HEK293T (cell line): ENCODE data around the gene ZNF483.

ENCODE experiments used
- BHLHE40 ChIP-seq: fragments of 450-650 bp; IDR thresholded peaks from 2 replicates; pipeline ENCODE4 v1.6.1; 2016; ENCODE audit warnings: mild to moderate bottlenecking, moderate library complexity, borderline replicate concordance
- CTBP1 ChIP-seq: fragments of 450-650 bp; IDR thresholded peaks from 2 replicates; pipeline ENCODE4 v1.6.1; 2016; ENCODE audit warnings: borderline replicate concordance
- ELF4 ChIP-seq: fragments of 450-650 bp; IDR thresholded peaks from 2 replicates; pipeline ENCODE4 v1.6.1; 2017; ENCODE audit warnings: antibody characterized with exemption
- FOXK2 ChIP-seq: fragments of 450-650 bp; IDR thresholded peaks from 2 replicates; pipeline ENCODE4 v1.6.1; 2016; ENCODE audit warnings: mild to moderate bottlenecking
- FOXM1 ChIP-seq: fragments of 450-650 bp; IDR thresholded peaks from 2 replicates; pipeline ENCODE4 v1.6.1; 2017; ENCODE audit warnings: mild to moderate bottlenecking, borderline replicate concordance
- HDGF ChIP-seq: fragments of 450-650 bp; IDR thresholded peaks from 2 replicates; pipeline ENCODE4 v1.6.1; 2017; ENCODE audit warnings: antibody characterized with exemption, borderline replicate concordance
- L3MBTL2 ChIP-seq: fragments of 450-650 bp; conservative IDR thresholded peaks from 2 replicates; pipeline ENCODE4 v1.6.1; 2016; ENCODE audit warnings: mild to moderate bottlenecking
- LEF1 ChIP-seq: fragments of 450-650 bp; IDR thresholded peaks from 2 replicates; pipeline ENCODE4 v1.6.1; 2017; ENCODE audit warnings: mild to moderate bottlenecking, borderline replicate concordance
- SP1 ChIP-seq: fragments of 450-650 bp; IDR thresholded peaks from 2 replicates; pipeline ENCODE4 v1.6.1; 2017
- SUZ12 ChIP-seq: fragments of 450-650 bp; IDR thresholded peaks from 2 replicates; pipeline ENCODE4 v1.6.1; 2016; ENCODE audit warnings: mild to moderate bottlenecking
- TARDBP ChIP-seq: fragments of 450-650 bp; IDR thresholded peaks from 2 replicates; pipeline ENCODE4 v1.6.1; 2016
- ZNF384 ChIP-seq: fragments of 450-650 bp; IDR thresholded peaks from 2 replicates; pipeline ENCODE4 v1.6.1; 2016
- TF ChIP-seq, protein P1 (sequence below): fragments of 450-650 bp; IDR thresholded peaks from 2 replicates; pipeline ENCODE4 v1.6.1; 2016

DNA sequence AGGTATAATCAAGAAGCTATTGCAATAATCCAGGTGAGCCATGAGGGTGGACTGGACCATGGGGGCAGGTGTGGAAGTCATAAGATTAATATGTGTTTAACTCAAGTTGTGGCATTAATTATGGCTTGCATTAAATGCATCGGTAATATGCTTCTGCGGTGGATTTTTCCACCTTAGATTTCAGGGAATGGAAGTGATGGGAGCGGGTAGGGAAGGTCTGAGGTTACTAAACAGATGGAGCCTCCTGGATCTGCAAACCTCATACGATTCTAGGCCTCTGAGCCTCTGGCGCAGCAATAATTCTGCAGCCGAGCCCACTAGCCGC, 286 bp upstream of the ZNF483 start:
- TF ChIP-seq SUZ12 (no peak), BHLHE40 (no peak), HDGF (no peak), ELF4 (no peak), TARDBP (no peak), FOXK2 (no peak), SP1 (no peak), ZNF384 (no peak), CTBP1 (no peak), L3MBTL2 (peak; percentile 54), LEF1 (no peak), FOXM1 (no peak)
- TF ChIP-seq, protein P1, sequence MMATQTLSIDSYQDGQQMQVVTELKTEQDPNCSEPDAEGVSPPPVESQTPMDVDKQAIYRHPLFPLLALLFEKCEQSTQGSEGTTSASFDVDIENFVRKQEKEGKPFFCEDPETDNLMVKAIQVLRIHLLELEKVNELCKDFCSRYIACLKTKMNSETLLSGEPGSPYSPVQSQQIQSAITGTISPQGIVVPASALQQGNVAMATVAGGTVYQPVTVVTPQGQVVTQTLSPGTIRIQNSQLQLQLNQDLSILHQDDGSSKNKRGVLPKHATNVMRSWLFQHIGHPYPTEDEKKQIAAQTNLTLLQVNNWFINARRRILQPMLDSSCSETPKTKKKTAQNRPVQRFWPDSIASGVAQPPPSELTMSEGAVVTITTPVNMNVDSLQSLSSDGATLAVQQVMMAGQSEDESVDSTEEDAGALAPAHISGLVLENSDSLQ = no peak
